BLaER1 treated with 17β-estradiol and CSF1 and Interleukin-3, amounts not matched to agents 10 nM and 100 nM (cell line): ENCODE measurements around the gene MAT2B.

Source experiments
- H3K27ac ChIP-seq, 11 experiments: shearing (Covaris generic); formaldehyde crosslinking; 2 replicates each; pipeline ENCODE4 v1.8.1; 2022
- H3K27me3 ChIP-seq, 11 experiments: shearing (Covaris generic); formaldehyde crosslinking; 2 replicates each; pipeline ENCODE4 v1.8.1; 2022
- H3K36me3 ChIP-seq, 11 experiments: shearing (Covaris generic); formaldehyde crosslinking; 2 replicates each; pipeline ENCODE4 v1.8.1; 2022
- H3K4me1 ChIP-seq, 10 experiments: shearing (Covaris generic); formaldehyde crosslinking; 2 replicates each; pipeline ENCODE4 v1.8.1; 2022
- H3K4me2 ChIP-seq, 11 experiments: shearing (Covaris generic); formaldehyde crosslinking; 2 replicates each; pipeline ENCODE4 v1.8.1; 2022
- H3K4me3 ChIP-seq, 10 experiments: shearing (Covaris generic); formaldehyde crosslinking; 2 replicates each; pipeline ENCODE4 v1.8.1; 2022
- H3K9ac ChIP-seq, 11 experiments: shearing (Covaris generic); formaldehyde crosslinking; 2 replicates each; pipeline ENCODE4 v1.8.1; 2022
- H3K9me3 ChIP-seq, 11 experiments: shearing (Covaris generic); formaldehyde crosslinking; replicated peaks in 1 of 11; 2 replicates each; pipeline ENCODE4 v1.8.1; 2022
- H4K20me1 ChIP-seq, 11 experiments: shearing (Covaris generic); formaldehyde crosslinking; 2 replicates each; pipeline ENCODE4 v1.8.1; 2022
- Cebpa-rat ChIP-seq, 11 experiments: shearing (Covaris generic); IDR thresholded peaks; 2 replicates each; pipeline ENCODE4 v1.8.1; 2022

Gene MAT2B

GRCh38 chr5:163496286-163496685 is 9.1 kb upstream of the MAT2B start:
- no peaks in the 10 kb centered on the region for H3K4me1 ChIP-seq
- no peak overlapping the region for H3K27ac ChIP-seq
- H3K27me3 ChIP-seq = no peaks in the 10 kb centered on the region
- H3K4me2 ChIP-seq = no peak overlapping the region
- no peak overlapping the region for H3K4me3 ChIP-seq
- peaks cover 3 to 28% (median 23%) of the 10 kb centered on the region in 11 experiments; a peak in 21 of 22 replicates for H3K36me3 ChIP-seq
- H3K9ac ChIP-seq = no peak overlapping the region
- no peaks in the 10 kb centered on the region for H4K20me1 ChIP-seq
- no peak for TF ChIP-seq Cebpa-rat (IDR thresholded peaks at IDR 0.05)
- H3K9me3 ChIP-seq = peaks cover 0 to 13% (median 6%) of the 10 kb centered on the region in 11 experiments; a peak in 6 of 22 replicates

DNA sequence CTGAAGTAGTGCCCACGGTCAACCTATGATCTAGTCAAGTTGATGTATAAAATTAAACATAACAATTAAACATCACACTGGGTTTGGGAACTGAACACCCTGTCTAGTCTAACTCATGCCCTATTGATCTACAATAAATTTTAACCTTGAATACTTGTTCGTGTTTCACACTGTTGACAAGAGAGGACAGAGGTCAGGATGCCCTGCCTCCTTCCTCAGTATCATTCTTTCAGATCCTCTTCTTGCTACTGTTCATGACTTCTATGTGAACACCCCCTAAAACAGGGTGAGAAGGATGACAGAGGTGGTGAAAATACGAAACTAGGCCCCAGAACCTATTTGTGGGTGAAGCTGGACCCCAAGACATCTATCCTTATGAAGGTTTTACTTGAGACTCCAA is 8.1 kb upstream of the MAT2B start:
- no peaks in the 10 kb centered on the region for H3K27me3 ChIP-seq
- H3K36me3 ChIP-seq = peaks cover 0 to 17% (median 13%) of the 10 kb centered on the region in 11 experiments; a peak in 20 of 22 replicates
- no peak overlapping the region for H3K27ac ChIP-seq
- no peak overlapping the region for H3K9ac ChIP-seq
- TF ChIP-seq Cebpa-rat (IDR thresholded peaks at IDR 0.05) = no peak
- H3K4me2 ChIP-seq = no peak overlapping the region
- no peaks in the 10 kb centered on the region for H4K20me1 ChIP-seq
- H3K4me3 ChIP-seq = no peak overlapping the region
- H3K4me1 ChIP-seq = peaks cover under 1 to 4% (median 2%) of the 10 kb centered on the region in 10 experiments; a peak in 15 of 20 replicates
- H3K9me3 ChIP-seq = peaks cover 0 to 13% (median 6%) of the 10 kb centered on the region in 11 experiments; a peak in 6 of 22 replicates

- Histone ChIP-seq H3K9ac (no peak overlapping the region), H3K27ac (no peak overlapping the region), H3K4me1 (peaks cover 6 to 10% (median 7%) of the 10 kb centered on the region in 10 experiments; a peak in 19 of 20 replicates), H3K27me3 (no peaks in the 10 kb centered on the region), H3K4me2 (no peak overlapping the region), H3K9me3 (peaks cover 0 to 13% (median 6%) of the 10 kb centered on the region in 11 experiments; a peak in 6 of 22 replicates), H4K20me1 (no peaks in the 10 kb centered on the region), H3K4me3 (no peak overlapping the region), H3K36me3 (peaks cover 0 to 2% (median 0%) of the 10 kb centered on the region in 11 experiments; a peak in 1 of 22 replicates)
- TF ChIP-seq Cebpa-rat (IDR thresholded peaks at IDR 0.05) = no peak
Observed at GRCh38 chr5:163498886-163499285, 6.5 kb upstream of the MAT2B start.

DNA sequence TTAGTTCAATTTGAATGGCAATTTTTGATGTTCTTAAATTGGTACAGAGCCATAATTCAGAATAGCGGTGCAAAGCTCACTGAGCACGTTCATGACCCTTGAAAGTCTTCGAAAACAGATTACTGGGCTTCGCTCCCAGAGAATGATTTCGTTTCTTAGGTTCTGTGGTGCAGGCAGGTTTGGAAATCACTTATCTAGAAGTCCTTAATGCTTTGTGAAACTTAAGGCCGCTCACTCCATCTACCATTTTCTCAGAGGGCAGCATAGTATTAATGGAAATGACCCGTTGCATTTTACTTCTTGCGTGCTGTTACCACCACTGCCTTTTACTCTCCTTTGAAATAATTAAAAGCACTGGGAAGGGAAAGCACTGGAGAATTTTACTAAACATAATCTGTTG is 2.9 kb upstream of the MAT2B start:
- H3K36me3 ChIP-seq = no peaks in the 10 kb centered on the region
- H3K4me2 ChIP-seq = peak overlapping the region; percentile 79 to 95 (median 89)
- H3K4me1 ChIP-seq = peaks cover 14 to 22% (median 19%) of the 10 kb centered on the region in 10 experiments
- no peaks in the 10 kb centered on the region for H3K9me3 ChIP-seq
- peaks cover 7 to 17% (median 16%) of the 10 kb centered on the region in 11 experiments; a peak in 19 of 22 replicates for H4K20me1 ChIP-seq
- no peaks in the 10 kb centered on the region for H3K27me3 ChIP-seq
- H3K4me3 ChIP-seq = peak overlapping the region; percentile 68 to 87 (median 80)
- TF ChIP-seq Cebpa-rat (IDR thresholded peaks at IDR 0.05) = no peak
- H3K9ac ChIP-seq = peak overlapping the region; percentile 84 to 98 (median 92)
- H3K27ac ChIP-seq = peak overlapping the region; percentile 42 to 99 (median 94); a peak in 21 of 22 replicates

GRCh38 chr5:163503106-163504078 is 2.0 kb upstream of the MAT2B start:
- Histone ChIP-seq H3K4me2 (peak overlapping the region; percentile 79 to 95 (median 89)), H3K9me3 (no peaks in the 10 kb centered on the region), H3K4me3 (peak overlapping the region; percentile 68 to 87 (median 80)), H3K9ac (peak overlapping the region; percentile 84 to 98 (median 92)), H4K20me1 (peaks cover 14 to 26% (median 25%) of the 10 kb centered on the region in 11 experiments; a peak in 20 of 22 replicates), H3K4me1 (peaks cover 22 to 30% (median 28%) of the 10 kb centered on the region in 10 experiments), H3K27ac (peak overlapping the region; percentile 83 to 99 (median 94)), H3K27me3 (no peaks in the 10 kb centered on the region), H3K36me3 (peaks cover 0 to 4% (median 0%) of the 10 kb centered on the region in 11 experiments; a peak in 3 of 22 replicates)
- TF ChIP-seq Cebpa-rat (IDR thresholded peaks at IDR 0.05) = no peak

GRCh38 chr5:163504079-163504931 is 1.1 kb upstream of the MAT2B start:
- peaks cover 17 to 35% (median 33%) of the 10 kb centered on the region in 11 experiments; a peak in 21 of 22 replicates for H4K20me1 ChIP-seq
- H3K9ac ChIP-seq = peak overlapping the region; percentile 84 to 98 (median 92)
- no peaks in the 10 kb centered on the region for H3K27me3 ChIP-seq
- peak overlapping the region; percentile 79 to 95 (median 89) for H3K4me2 ChIP-seq
- peak overlapping the region; percentile 68 to 87 (median 80) for H3K4me3 ChIP-seq
- H3K36me3 ChIP-seq = peaks cover 0 to 12% (median under 1%) of the 10 kb centered on the region in 11 experiments; a peak in 5 of 22 replicates
- peaks cover 26 to 39% (median 36%) of the 10 kb centered on the region in 10 experiments for H3K4me1 ChIP-seq
- no peak for TF ChIP-seq Cebpa-rat (IDR thresholded peaks at IDR 0.05)
- H3K27ac ChIP-seq = peak overlapping the region; percentile 83 to 99 (median 94)
- no peaks in the 10 kb centered on the region for H3K9me3 ChIP-seq

DNA sequence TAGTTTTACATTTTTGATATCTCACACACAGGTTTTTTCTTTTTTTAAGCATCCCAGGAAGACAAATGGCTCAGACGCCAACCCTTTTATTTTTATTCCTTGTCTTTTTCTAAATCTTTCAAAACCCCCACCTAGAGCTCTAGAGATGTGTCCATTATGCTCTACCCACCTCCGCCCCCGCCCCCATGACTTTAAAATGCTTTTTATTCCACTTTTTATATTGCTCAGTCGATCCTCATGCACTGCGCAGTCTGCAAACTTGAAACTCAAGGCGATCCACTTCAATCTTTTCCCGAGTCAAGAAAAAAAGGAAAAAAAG is 411 bp upstream of the MAT2B start:
- peak overlapping the region; percentile 84 to 98 (median 92) for H3K9ac ChIP-seq
- peaks cover 17 to 42% (median 40%) of the 10 kb centered on the region in 11 experiments; a peak in 21 of 22 replicates for H4K20me1 ChIP-seq
- no peak for TF ChIP-seq Cebpa-rat (IDR thresholded peaks at IDR 0.05)
- H3K27me3 ChIP-seq = no peaks in the 10 kb centered on the region
- H3K4me2 ChIP-seq = peak overlapping the region; percentile 79 to 95 (median 89)
- no peaks in the 10 kb centered on the region for H3K9me3 ChIP-seq
- peaks cover 26 to 45% (median 39%) of the 10 kb centered on the region in 10 experiments for H3K4me1 ChIP-seq
- H3K36me3 ChIP-seq = peaks cover 0 to 17% (median 4%) of the 10 kb centered on the region in 11 experiments; a peak in 5 of 22 replicates
- peak overlapping the region; percentile 83 to 99 (median 94) for H3K27ac ChIP-seq
- peak overlapping the region; percentile 68 to 87 (median 80) for H3K4me3 ChIP-seq

DNA sequence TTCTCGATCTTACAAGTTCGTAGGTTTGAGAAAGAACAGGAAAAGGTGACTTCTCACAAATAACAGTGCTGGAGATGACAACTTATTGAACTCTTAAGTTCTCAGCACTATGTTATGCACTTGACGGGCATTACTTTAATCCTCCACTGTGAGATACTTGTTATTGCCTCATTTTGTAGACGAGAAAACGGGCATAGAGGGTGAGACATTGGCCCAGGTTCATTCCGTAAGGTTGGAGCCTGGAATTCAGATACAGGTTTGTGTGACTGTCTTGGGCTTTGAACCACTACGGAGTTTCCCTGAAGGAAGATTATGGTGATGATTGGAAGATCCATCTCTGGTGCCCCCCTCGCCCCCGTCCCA is 657 bp downstream of the MAT2B start:
- Histone ChIP-seq H3K4me3 (peak overlapping the region; percentile 68 to 87 (median 80)), H3K4me2 (peak overlapping the region; percentile 79 to 98 (median 93)), H3K9ac (peak overlapping the region; percentile 84 to 98 (median 92)), H3K9me3 (no peaks in the 10 kb centered on the region), H3K27ac (peak overlapping the region; percentile 83 to 99 (median 94)), H3K4me1 (peaks cover 26 to 47% (median 39%) of the 10 kb centered on the region in 10 experiments), H4K20me1 (peaks cover 18 to 53% (median 51%) of the 10 kb centered on the region in 11 experiments; a peak in 21 of 22 replicates), H3K36me3 (peaks cover 0 to 20% (median 6%) of the 10 kb centered on the region in 11 experiments; a peak in 6 of 22 replicates), H3K27me3 (no peaks in the 10 kb centered on the region)
- TF ChIP-seq Cebpa-rat (IDR thresholded peaks at IDR 0.05) = no peak
